Spinal cord (tissue), 10 donors: ENCODE measurements around the gene CAPS. TPM values are rescaled to one million over a fixed set of nuclear protein-coding genes. Genes with fewer than 3 reads are reported as not detected.
"Not testable (repeated sequence)": the region's sequence is repeated elsewhere in the genome, so short reads cannot be mapped to it uniquely, and the experiment has no call there.

Experiments
- DNase-seq, 6 donors: peaks; one replicate each; pipeline versions ENCODE4 v3.0.0 to v3.0.0-alpha.2; 2013 to 2015; ENCODE audit warnings: low spot score in 6 of 6, low read depth in 4 of 6
- H3K27ac ChIP-seq: one replicate; pipeline ENCODE4 v1.5.1; 2013; ENCODE audit warnings: low read depth, low read length, control low read depth
- H3K27me3 ChIP-seq: one replicate; pipeline ENCODE4 v1.6.1; 2013; ENCODE audit warnings: low read length; ENCODE audit not compliant: control insufficient read depth, insufficient read depth
- H3K36me3 ChIP-seq: one replicate; pipeline ENCODE4 v1.6.1; 2013; ENCODE audit warnings: low read length; ENCODE audit not compliant: control insufficient read depth, insufficient read depth
- H3K4me1 ChIP-seq: one replicate; pipeline ENCODE4 v1.6.1; 2013; ENCODE audit warnings: low read length; ENCODE audit not compliant: control insufficient read depth, insufficient read depth
- H3K4me3 ChIP-seq: one replicate; pipeline ENCODE4 v1.5.1; 2013; ENCODE audit warnings: low read depth, low read length, control low read depth
- H3K9me3 ChIP-seq: one replicate; pipeline ENCODE4 v1.6.1; 2013; ENCODE audit warnings: low read length; ENCODE audit not compliant: control insufficient read depth, insufficient read depth
- WGBS: methylation state at CpG from one replicate; pipeline ENCODE4 v1.1.5; 2013; ENCODE audit warnings: missing lambda C conversion rate; ENCODE audit not compliant: insufficient coverage; 5-methylcytosine and 5-hydroxymethylcytosine counted together
- long read RNA-seq, 4 donors: transcript quantifications; one replicate each; lab custom pipeline, GENCODE V29; 2026
- polyA plus RNA-seq, 2 donors: library from polyadenylated mRNA; unstranded; fragments of 120-200 nt; gene quantifications; one replicate each; pipeline ENCODE4 v1.2.1, GENCODE V29; 2013; ENCODE audit not compliant: insufficient read length in 2 of 2
- total RNA-seq, 2 donors: library from RNA; depleted of rRNA in 1 of 2; stranded (reverse); fragments of 120-200 nt in 1 of 2; fragments of >200 nt in 1 of 2; gene quantifications; one replicate each; pipeline versions ENCODE4 v1.2.3 to v1.2.4, GENCODE V29; 2013 to 2014
- donor health status: healthy.

The CAPS gene
- total RNA-seq: 10 to 100 TPM; 15.3 to 85.3 TPM
- 10 to 100 TPM; 44.6 to 54.2 TPM for polyA plus RNA-seq
- long read RNA-seq, donor 1, transcript CAPS-203 (5 exons, 3,750 nt): major isoform, 23 of 24 reads
- long read RNA-seq, donor 1, partial matches to known transcripts: 0 of 24 reads
- long read RNA-seq, donor 1, other reads (novel, unspliced or antisense): 0 of 24 reads
- long read RNA-seq, donor 2, transcript CAPS-203 (5 exons, 3,750 nt): major isoform, 7 of 8 reads
- long read RNA-seq, donor 2, partial matches to known transcripts: 0 of 8 reads
- long read RNA-seq, donor 2, other reads (novel, unspliced or antisense): 0 of 8 reads
- long read RNA-seq, donor 3, transcript CAPS-203 (5 exons, 3,750 nt): major isoform, 13 of 14 reads
- long read RNA-seq, donor 3, partial matches to known transcripts: 0 of 14 reads
- long read RNA-seq, donor 3, other reads (novel, unspliced or antisense): 0 of 14 reads
- long read RNA-seq, donor 4, transcript CAPS-203 (5 exons, 3,750 nt): major isoform, 42 of 53 reads
- long read RNA-seq, donor 4, partial matches to known transcripts: 9 of 53 reads
- long read RNA-seq, donor 4, other reads (novel, unspliced or antisense): 0 of 53 reads

DNA sequence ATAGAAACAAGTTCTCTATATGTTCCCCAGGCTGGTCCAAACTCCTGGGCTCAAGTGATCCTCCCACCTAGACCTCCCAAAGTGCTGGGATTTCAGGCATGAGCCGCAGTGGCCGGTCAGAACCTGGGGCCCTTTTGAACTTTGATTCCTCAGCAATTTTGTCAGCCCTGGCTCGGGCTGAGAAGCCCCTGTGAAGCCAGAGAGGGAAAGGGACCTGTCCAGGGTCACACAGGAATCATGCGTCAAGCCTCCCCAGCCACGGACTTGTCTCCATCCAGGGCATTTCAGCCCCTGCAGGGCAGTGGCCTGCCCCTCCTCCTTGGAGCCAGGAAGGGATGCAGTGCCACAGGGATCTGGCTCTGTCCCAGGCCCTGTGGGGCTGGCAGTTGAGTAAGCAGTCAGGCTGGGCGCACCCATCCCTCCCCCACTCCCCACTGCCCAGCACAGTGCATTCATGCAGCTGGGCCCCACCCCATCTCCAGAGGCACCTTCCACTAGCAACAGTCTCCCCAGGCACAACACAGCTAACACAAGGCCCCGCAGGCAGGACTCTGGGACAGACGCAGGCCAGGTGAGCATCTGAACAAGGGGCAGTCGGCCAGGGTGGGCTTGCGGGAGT, at the start of gene CAPS:
Gene CAPS (plus strand): TSS at position 516 of the 619 bp plus-strand sequence. CDS start 153 bp downstream, outside the sequence.
- Histone ChIP-seq H3K27ac (no peak within 1 kb of the TSS), H3K4me3 (no peak within 1 kb of the TSS), H3K9me3 (no peaks in the 10 kb centered on the region), H3K36me3 (peaks cover 74% of the 10 kb centered on the region), H3K27me3 (no peaks in the 10 kb centered on the region), H3K4me1 (peaks cover 28% of the 10 kb centered on the region)
- 86% methylated on average over 10 of the region's 10 CpGs for WGBS
- DNase-seq: peak in 2 of 6 donors; percentile 8 to 54

DNA sequence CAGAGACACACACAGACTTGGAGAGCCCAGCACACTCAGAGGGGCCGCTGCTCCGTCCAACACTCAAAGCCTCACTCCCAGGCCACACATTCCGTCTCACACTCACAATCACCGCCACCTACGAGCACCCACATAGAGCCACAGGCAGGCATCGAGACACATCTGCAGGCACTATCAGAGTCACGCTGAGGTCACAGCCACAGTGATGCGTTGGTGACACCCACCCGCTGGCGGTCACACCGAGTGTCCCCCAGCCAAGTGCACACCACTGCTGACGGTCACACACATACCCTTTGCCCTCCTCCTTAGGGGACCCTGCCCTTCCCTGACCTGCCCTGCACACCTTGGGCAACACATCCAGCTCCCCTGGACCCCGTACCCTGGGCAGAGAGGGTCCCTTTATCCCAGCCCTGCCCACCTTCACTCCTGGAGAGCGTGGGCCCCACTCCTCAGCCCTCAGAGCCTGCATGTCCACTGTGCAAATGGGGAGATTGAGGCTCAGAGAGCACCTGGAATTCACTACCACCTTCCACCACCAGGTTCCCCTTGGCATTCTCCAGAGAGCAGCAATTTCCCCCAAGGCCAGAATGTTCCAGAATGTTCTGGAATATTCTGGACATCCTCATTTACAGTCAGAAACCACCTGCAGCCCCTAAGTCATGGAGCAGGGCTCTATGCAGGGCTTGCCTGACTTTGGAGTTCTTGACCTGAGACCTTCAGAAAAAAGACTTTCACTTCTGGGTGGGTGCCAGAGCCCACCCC, 49.1 kb upstream of the CAPS start:
- Histone ChIP-seq H3K27ac (no peak overlapping the region), H3K4me1 (no peaks in the 10 kb centered on the region), H3K4me3 (no peak overlapping the region), H3K27me3 (no peaks in the 10 kb centered on the region), H3K36me3 (no peaks in the 10 kb centered on the region), H3K9me3 (no peaks in the 10 kb centered on the region)
- no peak for DNase-seq
- WGBS: 86% methylated on average over 14 of the region's 14 CpGs

DNA sequence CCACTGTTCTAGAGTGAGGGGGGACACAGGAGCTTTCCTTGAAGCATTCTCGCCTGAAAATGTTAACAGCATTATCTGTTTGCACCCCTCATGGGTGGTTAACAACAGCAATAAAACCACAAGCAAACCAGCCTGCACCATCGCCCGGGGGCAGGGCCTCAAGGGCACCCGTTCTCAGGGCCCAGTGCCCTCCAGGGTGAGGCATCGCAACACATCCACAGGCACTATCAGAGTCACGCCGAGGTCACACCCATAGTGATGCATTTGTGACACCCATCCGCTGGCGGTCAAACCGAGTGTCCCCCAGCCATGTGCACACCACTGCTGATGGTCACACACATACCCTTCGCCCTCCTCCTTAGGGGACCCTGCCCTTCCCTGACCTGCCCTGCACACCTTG, 48.3 kb upstream of the CAPS start:
- Histone ChIP-seq H3K9me3 (no peaks in the 10 kb centered on the region), H3K27me3 (no peaks in the 10 kb centered on the region), H3K4me3 (no peak overlapping the region), H3K4me1 (no peaks in the 10 kb centered on the region), H3K27ac (no peak overlapping the region), H3K36me3 (no peaks in the 10 kb centered on the region)
- no peak for DNase-seq
- WGBS: 75% methylated on average over 10 of the region's 11 CpGs

DNA sequence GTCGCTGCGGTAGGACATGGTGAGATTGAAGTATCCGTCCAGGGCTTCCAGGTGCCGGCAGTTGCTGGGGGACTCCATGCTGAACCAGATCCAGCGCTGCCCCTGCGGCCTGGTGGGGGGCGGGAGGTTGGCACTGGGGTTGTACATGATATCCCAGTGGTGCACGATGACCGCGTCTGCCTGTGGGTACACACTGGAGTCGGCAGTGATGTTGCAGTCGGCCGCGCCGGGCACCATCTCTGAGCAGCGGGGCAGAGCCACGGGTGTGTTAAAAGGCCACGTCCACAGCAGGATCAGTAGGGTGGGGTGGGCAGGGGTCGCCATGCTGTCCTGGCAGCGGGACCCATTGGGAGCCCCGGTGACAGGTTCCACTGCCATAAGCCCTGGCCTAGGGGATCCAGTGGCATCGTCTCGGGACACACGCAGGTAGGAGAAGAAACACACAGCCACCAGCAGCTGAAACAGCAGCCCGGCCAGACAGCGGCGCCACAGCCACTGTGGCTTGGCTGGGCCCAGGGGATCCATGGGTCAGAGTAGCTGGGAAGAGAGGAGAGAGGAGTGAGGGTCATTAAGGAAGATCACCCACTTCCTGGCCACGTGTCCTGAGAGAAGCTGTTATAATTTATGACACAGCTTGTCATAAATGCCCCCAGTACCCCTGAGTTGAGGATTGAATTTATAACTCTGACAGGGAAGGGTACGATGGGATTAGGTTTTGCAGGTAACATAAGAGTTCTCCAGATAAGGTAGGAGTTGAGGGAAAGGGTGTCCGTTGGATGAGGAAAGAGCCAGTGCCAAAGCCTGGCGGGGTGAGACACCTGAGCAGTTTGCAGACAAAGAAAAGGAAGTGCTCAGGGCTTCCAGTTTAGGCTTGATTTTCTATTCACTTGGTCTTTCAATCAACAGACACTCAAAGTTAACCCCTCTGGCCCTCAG, 46.6 kb upstream of the CAPS start:
- Histone ChIP-seq H3K9me3 (no peaks in the 10 kb centered on the region), H3K4me1 (no peaks in the 10 kb centered on the region), H3K27ac (no peak overlapping the region), H3K27me3 (no peaks in the 10 kb centered on the region), H3K36me3 (no peaks in the 10 kb centered on the region), H3K4me3 (no peak overlapping the region)
- WGBS: 86% methylated on average over 30 of the region's 31 CpGs
- no peak for DNase-seq

DNA sequence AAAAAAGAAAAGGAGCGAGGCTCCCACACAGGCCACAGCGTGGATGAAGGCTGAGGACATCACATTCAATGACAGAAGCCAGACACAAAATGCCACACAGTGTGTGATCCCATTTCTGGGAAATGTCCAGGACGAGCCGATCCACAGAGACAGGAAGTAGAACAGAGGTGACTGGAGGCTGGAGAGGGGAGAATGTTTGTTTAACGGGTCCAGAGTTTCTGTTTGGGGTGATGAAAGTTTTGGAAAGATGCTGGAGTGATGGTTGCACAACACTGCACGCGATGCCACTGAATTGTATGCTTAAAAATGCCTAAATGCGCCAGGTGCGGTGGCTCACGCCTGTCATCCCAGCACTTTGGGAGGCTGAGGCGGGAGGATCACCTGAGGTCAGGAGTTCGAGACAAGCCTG, 43.1 kb upstream of the CAPS start:
- H3K4me3 ChIP-seq: no peak overlapping the region
- no peaks in the 10 kb centered on the region for H3K36me3 ChIP-seq
- H3K27me3 ChIP-seq: no peaks in the 10 kb centered on the region
- no peaks in the 10 kb centered on the region for H3K9me3 ChIP-seq
- 85% methylated on average over 9 of the region's 12 CpGs for WGBS
- no peaks in the 10 kb centered on the region for H3K4me1 ChIP-seq
- H3K27ac ChIP-seq: no peak overlapping the region
- DNase-seq: no peak

DNA sequence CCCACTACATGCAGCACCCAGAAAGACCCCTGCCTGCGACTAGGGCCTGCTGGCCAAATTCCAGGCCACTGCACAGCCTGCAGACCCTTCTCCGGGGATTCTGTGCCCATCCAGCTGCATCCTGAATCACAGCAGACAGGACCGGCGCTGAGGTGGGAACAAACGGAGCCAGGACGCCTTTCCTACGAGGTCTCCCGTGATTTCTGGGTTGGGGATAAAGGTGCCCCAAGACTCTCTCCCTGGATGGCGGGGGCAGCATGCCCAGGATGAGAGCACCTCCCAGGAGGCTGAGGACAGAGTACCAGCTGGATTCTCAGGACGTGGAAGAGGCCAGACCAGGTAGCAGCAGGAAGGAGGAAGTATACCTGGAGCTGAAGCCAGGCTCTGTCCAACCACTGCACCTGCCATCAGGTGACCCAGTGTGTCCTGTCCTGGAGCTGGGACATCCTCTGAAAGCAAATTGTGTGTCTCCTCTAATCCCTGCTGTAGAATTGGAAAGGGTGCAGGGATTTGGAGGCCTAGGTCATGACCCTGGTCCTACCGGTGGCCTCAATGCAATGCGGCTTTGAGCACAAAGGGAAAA, 40.3 kb upstream of the CAPS start:
- DNase-seq: no peak
- Histone ChIP-seq H3K9me3 (no peaks in the 10 kb centered on the region), H3K27me3 (no peaks in the 10 kb centered on the region), H3K27ac (no peak overlapping the region), H3K4me1 (no peaks in the 10 kb centered on the region), H3K36me3 (no peaks in the 10 kb centered on the region), H3K4me3 (no peak overlapping the region)
- WGBS: 93% methylated on average over 9 of the region's 12 CpGs

DNA sequence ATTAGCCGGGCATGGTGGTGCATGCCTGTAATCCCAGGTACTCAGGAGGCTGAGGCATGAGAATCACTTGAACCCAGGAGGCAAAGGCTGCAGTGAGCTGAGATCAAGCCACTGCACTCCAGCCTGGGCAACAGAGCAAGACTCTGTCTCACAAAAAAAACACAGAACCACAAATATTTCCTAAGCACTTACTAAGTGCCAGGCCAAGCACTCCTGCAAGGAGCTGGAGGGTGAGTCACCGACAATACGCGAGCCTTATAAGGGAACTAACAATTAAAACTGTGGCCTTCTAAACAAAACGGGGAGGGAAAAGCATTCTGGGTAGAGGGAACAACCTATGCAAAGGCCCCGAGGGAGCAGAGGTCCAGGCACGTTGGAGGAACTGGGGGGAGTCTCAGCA, 39.6 kb upstream of the CAPS start:
- WGBS: 80% methylated on average over 7 of the region's 7 CpGs
- H3K27ac ChIP-seq, H3K4me3 ChIP-seq, DNase-seq, H3K4me1 ChIP-seq, H3K9me3 ChIP-seq, H3K27me3 ChIP-seq, H3K36me3 ChIP-seq: not testable (repeated sequence)

DNA sequence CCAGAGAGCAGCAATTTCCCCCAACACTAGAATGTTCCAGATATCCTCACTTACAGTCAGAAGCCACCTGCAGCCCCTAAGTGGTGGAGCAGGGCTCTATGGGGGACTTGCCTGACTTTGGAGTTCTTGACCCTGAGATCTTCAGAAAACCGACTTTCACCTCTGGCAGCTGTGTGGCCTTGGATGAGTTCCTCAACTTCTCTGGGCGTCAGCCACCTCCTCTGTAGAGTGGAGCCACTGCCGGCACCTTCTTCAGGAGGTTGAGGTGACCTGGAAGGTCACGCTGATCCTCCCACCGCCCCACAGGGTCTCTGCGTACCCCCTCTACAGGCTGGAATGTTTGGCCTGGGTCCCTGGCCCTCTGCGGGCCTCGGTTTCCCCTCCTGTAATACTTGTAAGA, 36.6 kb upstream of the CAPS start:
- Histone ChIP-seq H3K27ac (no peak overlapping the region), H3K4me3 (no peak overlapping the region), H3K36me3 (no peaks in the 10 kb centered on the region), H3K9me3 (no peaks in the 10 kb centered on the region), H3K27me3 (peaks cover 2% of the 10 kb centered on the region), H3K4me1 (peaks cover 8% of the 10 kb centered on the region)
- no peak for DNase-seq
- 92% methylated on average over 4 of the region's 8 CpGs for WGBS
